Right lobe of liver (tissue), 6 donors: ENCODE data around the gene CSNK1G1. TPM values are rescaled to one million over a fixed set of nuclear protein-coding genes. Genes with fewer than 3 reads are reported as not detected.
"Not testable (repeated sequence)": the region's sequence is repeated elsewhere in the genome, so short reads cannot be mapped to it uniquely, and the experiment has no call there.

Source experiments
- ATAC-seq, 4 donors: fragments of 200-7000 bp; cut with Tn5 transposase; one replicate each; pipeline ENCODE4 v1.9.1; 2020; ENCODE audit warnings: mild to moderate bottlenecking in 4 of 4, moderate library complexity in 4 of 4
- DNase-seq, 3 donors: peaks; one replicate each; pipeline ENCODE4 v3.0.0-alpha.2; 2020
- H3K27ac ChIP-seq, 3 donors: fragments of 200-600 bp; one replicate each; pipeline ENCODE4 v1.8.0; 2022
- H3K27me3 ChIP-seq, 2 donors: fragments of 200-600 bp; one replicate each; pipeline ENCODE4 v1.8.0; 2022
- H3K36me3 ChIP-seq, 4 donors: fragments of 200-600 bp; sonication (generic) in 1 of 4; one replicate each; pipeline versions ENCODE4 v1.5.1 to v1.8.0; 2017 to 2022; ENCODE audit warnings: control low read depth in 1 of 4
- H3K4me1 ChIP-seq, 4 donors: fragments of 200-600 bp; sonication (generic) in 1 of 4; one replicate each; pipeline versions ENCODE4 v1.5.1 to v1.8.0; 2017 to 2022; ENCODE audit warnings: control low read depth in 1 of 4
- H3K4me3 ChIP-seq, 3 donors: fragments of 200-600 bp; one replicate each; pipeline ENCODE4 v1.8.0; 2022
- H3K9me3 ChIP-seq, 4 donors: fragments of 200-600 bp; sonication (generic) in 1 of 4; one replicate each; pipeline versions ENCODE4 v1.5.1 to v1.8.0; 2017 to 2022; ENCODE audit warnings: control low read depth in 1 of 4
- POLR2A ChIP-seq: fragments of 450-650 bp; IDR thresholded peaks from one replicate; pipeline ENCODE4 v1.6.1; 2017; ENCODE audit warnings: antibody characterized with exemption, mild to moderate bottlenecking
- WGBS: methylation state at CpG from one replicate; pipeline ENCODE4 v1.1.6; 2018; ENCODE audit warnings: low coverage, low lambda C conversion rate; ENCODE audit not compliant: insufficient coverage; ENCODE audit errors: missing lambda C conversion rate; 5-methylcytosine and 5-hydroxymethylcytosine counted together
- intact Hi-C, 2 donors: fragments of 100-400 bp; cut with DNase I; formaldehyde crosslinking; loops; one replicate each; pipeline versions ENCODE4 v1.11.2 to v1.14.1; 2022
- small RNA-seq, 2 experiments: library from RNA; depleted of rRNA; stranded (forward); fragments of <200 nt; gene quantifications; one replicate each; pipeline ENCODE3, GENCODE V24; 2016
- total RNA-seq, 6 experiments: library from RNA; depleted of rRNA in 2 of 6; stranded (reverse); fragments of >200 nt in 2 of 6; fragmentation: NEBNext Ultra II Directional in 3 of 6; extraction: Animal tissue kit (Norgen Biotek cat#: 25700) in 3 of 6; gene quantifications; one replicate each; pipeline versions ENCODE4 v1.1.0 to v1.2.4, GENCODE V29; 2016 to 2023
- TF ChIP-seq, protein P1 (sequence below), 4 donors: fragments of 200-600 bp in 3 of 4; fragments of 450-650 bp in 1 of 4; IDR thresholded peaks; one replicate each; pipeline versions ENCODE4 v1.5.1 to v1.8.0; 2016 to 2022; ENCODE audit warnings: antibody characterized with exemption in 4 of 4, mild to moderate bottlenecking in 2 of 4
- donor health status: DM: no; HTN: yes; CAD: no.
- donor health status: DM: no; HTN: no; CAD: no.
- donor health status: DM: no; HTN: no; CAD: no.
- donor health status: DM: no; HTN: yes; CAD: no.
- donor health status: DM: no; HTN: yes; CAD: no.

CSNK1G1 gene
- total RNA-seq, 6 experiments from 2014 or later, result 3.9 to 7.1 (median 5.5) TPM

DNA sequence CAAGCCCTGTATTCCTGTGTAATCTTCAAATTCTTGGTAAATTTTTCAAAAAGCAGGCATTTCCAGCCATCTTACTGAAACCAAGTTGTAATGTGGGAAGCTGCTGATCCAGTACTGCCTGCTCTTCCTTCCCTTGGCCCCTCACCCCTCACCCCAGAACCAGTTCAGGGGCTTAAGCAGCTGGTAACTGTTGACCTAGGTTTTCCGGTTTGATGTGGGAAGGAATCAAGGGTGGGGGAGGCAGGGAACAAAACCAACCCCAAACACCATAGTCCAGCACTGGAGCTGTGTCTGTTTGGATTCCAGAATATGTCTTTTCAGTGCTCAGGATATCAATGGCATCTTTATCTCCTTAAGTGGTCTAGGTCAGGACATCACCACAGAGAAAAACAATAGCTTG is 233.5 kb downstream of the CSNK1G1 start:
- no peaks in the 10 kb centered on the region for H3K27me3 ChIP-seq
- peaks cover 11 to 79% (median 42%) of the 10 kb centered on the region in 4 donors for H3K36me3 ChIP-seq
- WGBS, result 80% methylated on average over 1 of the region's 1 CpG
- TF ChIP-seq POLR2A, result no peak
- TF ChIP-seq, protein P1, sequence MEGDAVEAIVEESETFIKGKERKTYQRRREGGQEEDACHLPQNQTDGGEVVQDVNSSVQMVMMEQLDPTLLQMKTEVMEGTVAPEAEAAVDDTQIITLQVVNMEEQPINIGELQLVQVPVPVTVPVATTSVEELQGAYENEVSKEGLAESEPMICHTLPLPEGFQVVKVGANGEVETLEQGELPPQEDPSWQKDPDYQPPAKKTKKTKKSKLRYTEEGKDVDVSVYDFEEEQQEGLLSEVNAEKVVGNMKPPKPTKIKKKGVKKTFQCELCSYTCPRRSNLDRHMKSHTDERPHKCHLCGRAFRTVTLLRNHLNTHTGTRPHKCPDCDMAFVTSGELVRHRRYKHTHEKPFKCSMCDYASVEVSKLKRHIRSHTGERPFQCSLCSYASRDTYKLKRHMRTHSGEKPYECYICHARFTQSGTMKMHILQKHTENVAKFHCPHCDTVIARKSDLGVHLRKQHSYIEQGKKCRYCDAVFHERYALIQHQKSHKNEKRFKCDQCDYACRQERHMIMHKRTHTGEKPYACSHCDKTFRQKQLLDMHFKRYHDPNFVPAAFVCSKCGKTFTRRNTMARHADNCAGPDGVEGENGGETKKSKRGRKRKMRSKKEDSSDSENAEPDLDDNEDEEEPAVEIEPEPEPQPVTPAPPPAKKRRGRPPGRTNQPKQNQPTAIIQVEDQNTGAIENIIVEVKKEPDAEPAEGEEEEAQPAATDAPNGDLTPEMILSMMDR (IDR thresholded peaks at IDR 0.05), result no peak
- ATAC-seq, result peak in 2 of 4 donors; percentile 24 to 44
- peaks cover 0 to 9% (median 0%) of the 10 kb centered on the region in 4 donors for H3K4me1 ChIP-seq
- DNase-seq, result no peak
- peak overlapping the region in 1 of 3 donors; percentile 7 for H3K27ac ChIP-seq
- intact Hi-C loops, result no loop called here
- no peaks in the 10 kb centered on the region for H3K9me3 ChIP-seq
- H3K4me3 ChIP-seq, result no peak overlapping the region

DNA sequence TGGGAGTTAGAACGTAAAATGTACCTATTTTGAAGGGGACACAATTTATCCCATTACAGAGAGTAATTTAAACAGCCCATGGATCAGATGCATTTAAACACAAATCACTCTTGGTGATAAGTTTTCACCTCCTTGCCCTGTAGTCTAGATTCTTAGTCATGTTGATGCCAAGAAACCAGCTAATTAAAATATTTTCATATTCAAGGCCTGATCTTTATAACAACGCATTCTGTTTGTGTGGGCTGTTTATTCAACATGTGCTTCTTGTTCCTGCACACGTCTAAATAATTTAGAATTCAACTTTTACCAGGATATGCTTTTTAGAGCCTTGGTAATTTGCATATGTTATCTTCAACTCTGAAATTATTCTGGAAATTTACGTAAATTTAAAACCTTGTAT is 234.4 kb downstream of the CSNK1G1 start:
- TF ChIP-seq, protein P1 (IDR thresholded peaks at IDR 0.05), result no peak
- no peak for TF ChIP-seq POLR2A
- Histone ChIP-seq H3K4me3 (no peak overlapping the region), H3K27ac (no peak overlapping the region), H3K4me1 (peaks cover 0 to 9% (median 0%) of the 10 kb centered on the region in 4 donors), H3K9me3 (no peaks in the 10 kb centered on the region), H3K36me3 (peaks cover 11 to 77% (median 38%) of the 10 kb centered on the region in 4 donors), H3K27me3 (no peaks in the 10 kb centered on the region)
- ATAC-seq, result no peak
- no peak for DNase-seq
- 81% methylated on average over 4 of the region's 4 CpGs for WGBS
- intact Hi-C loops, result no loop called here

DNA sequence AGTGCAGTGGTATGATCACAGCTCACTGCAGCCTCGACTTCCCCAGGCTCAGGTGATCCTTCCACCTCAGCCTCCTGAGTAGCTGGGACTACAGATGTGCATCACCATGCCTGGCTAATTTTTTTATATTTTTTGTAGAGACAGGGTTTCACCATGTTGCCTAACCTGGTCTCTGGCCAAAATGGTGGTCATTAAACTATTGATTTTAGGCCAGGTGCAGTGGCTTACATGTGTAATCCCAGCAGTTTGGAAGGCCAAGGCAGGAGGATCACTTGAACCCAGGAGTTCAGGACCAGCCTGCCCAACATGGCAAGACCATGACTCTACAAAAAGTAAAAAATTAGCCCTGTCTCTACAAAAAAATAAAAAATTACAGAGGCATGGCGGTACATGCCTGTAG is 235.7 kb downstream of the CSNK1G1 start:
- 100% methylated on average over 2 of the region's 2 CpGs for WGBS
- peaks cover 11 to 76% (median 37%) of the 10 kb centered on the region in 4 donors for H3K36me3 ChIP-seq
- H3K9me3 ChIP-seq, result not testable (repeated sequence)

DNA sequence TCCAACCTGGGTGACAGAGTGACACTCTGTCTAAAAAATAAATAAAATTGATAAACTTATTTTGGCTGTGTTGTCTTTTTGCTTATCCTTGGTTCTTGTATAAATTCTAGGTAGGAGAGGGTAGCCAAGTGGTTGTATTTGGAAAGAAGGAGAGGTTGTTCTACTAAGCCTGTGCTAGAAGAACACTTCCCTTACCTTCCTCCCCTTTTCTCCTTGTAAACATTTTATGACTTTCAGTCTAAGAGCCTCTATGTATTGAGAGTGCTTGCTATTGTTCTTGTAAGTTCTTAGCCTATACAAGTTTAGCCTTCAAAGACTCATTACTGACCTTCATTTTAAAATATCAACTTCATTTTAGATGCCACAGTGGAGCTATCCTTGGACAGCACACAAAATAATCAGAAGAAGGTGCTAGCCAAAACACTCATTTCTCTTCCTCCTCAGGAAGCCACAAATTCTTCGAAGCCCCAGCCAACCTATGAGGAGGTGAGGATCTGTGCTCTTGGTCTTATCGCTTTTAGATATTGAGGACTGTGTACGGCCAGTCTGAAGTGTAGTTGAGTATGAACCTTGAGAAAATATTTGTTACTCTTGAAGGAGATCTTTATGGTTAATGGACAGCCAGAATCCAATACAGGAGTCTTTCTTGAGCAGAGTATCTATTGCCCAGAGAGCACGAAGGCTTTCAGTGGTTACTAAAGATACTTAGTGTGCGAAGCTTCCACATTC is 238.1 kb downstream of the CSNK1G1 start:
- intact Hi-C loops, result no loop called here
- WGBS, result 90% methylated on average over 4 of the region's 5 CpGs
- Histone ChIP-seq H3K4me1 (peaks cover 0 to 15% (median 3%) of the 10 kb centered on the region in 4 donors), H3K4me3 (no peak overlapping the region), H3K27ac (no peak overlapping the region), H3K27me3 (no peaks in the 10 kb centered on the region), H3K36me3 (peaks cover 8 to 78% (median 32%) of the 10 kb centered on the region in 4 donors), H3K9me3 (no peaks in the 10 kb centered on the region)
- ATAC-seq (no peak), DNase-seq (no peak)
- no peak for TF ChIP-seq POLR2A
- TF ChIP-seq, protein P1 (IDR thresholded peaks at IDR 0.05), result no peak

More for the DNA sequence above, 235.7 kb downstream of the CSNK1G1 start:
- H3K4me3 ChIP-seq, H3K4me1 ChIP-seq, H3K27ac ChIP-seq, intact Hi-C loops, H3K27me3 ChIP-seq, DNase-seq: not testable (repeated sequence)
- peak in 3 of 4 donors; percentile 30 to 61 (median 51) for ATAC-seq

Small RNA genes lying within 50 kb of the gene (small RNA-seq; reads per million reads assigned to genes)
- 0 reads per million in 2 experiments for gene RF00554

Other genes starting within 250 kb of the CSNK1G1 start
- 1 to 10 TPM in 5 of 6 experiments, under 1 TPM in 1; 0.43 to 4.2 (median 1.6) TPM for gene SNX22, start 204.4 kb downstream of the CSNK1G1 start, total RNA-seq
- 100 to 1,000 TPM; 276 to 535 (median 474) TPM for gene PPIB, start 193.2 kb downstream of the CSNK1G1 start, total RNA-seq
- 1 to 10 TPM in 5 of 6 experiments, under 1 TPM in 1; 0.60 to 5.6 (median 2.1) TPM for gene PCLAF, start 25.3 kb upstream of the CSNK1G1 start, total RNA-seq
- gene TRIP4, start 31.7 kb upstream of the CSNK1G1 start, total RNA-seq, result 10 to 100 TPM in 2 of 6 experiments, 1 to 10 TPM in 4; 4.2 to 12.5 (median 9.5) TPM
- 10 to 100 TPM; 10.7 to 16.1 (median 13.5) TPM for gene ZNF609, start 104.4 kb upstream of the CSNK1G1 start, total RNA-seq